Measurements from ENCODE around the gene SUN5.
"Not testable (repeated sequence)": the region's sequence is repeated elsewhere in the genome, so short reads cannot be mapped to it uniquely, and the experiment has no call there.

The SUN5 gene

GRCh38 chr20:32975698-32976674 is 28.2 kb downstream of the SUN5 start:
- DNase-seq: no peak

GRCh38 chr20:32975121-32975520 is 29.1 kb downstream of the SUN5 start:
- DNase-seq: not testable (repeated sequence)

- not testable (repeated sequence) for DNase-seq
Measured at GRCh38 chr20:32974204-32975064, 29.8 kb downstream of the SUN5 start.

- DNase-seq: no peak
Measured at GRCh38 chr20:32973077-32973717, 31.0 kb downstream of the SUN5 start.

GRCh38 chr20:32972181-32973076 is 31.8 kb downstream of the SUN5 start:
- peak; percentile 90 to 93 for DNase-seq

- DNase-seq: peak in 1 of 2 donors; percentile 44
Measured at GRCh38 chr20:32971703-32972161, 32.5 kb downstream of the SUN5 start.

GRCh38 chr20:32970973-32971300 is 33.3 kb downstream of the SUN5 start:
- DNase-seq: no peak

- DNase-seq: no peak
Measured at GRCh38 chr20:32970115-32970972, 33.9 kb downstream of the SUN5 start.

GRCh38 chr20:32969356-32970114 is 34.7 kb downstream of the SUN5 start:
- no peak for DNase-seq

GRCh38 chr20:32968478-32969241 is 35.6 kb downstream of the SUN5 start:
- DNase-seq: no peak

- peak; percentile 47 to 69 for DNase-seq
Measured at GRCh38 chr20:32967961-32968457, 36.2 kb downstream of the SUN5 start.

- DNase-seq: peak; percentile 46 to 71
Measured at GRCh38 chr20:32966881-32967781, 37.1 kb downstream of the SUN5 start.

GRCh38 chr20:32966382-32966781 is 37.9 kb downstream of the SUN5 start:
- no peak for DNase-seq

GRCh38 chr20:32965581-32966373 is 38.5 kb downstream of the SUN5 start:
- DNase-seq: peak; percentile 21 to 49

GRCh38 chr20:32965115-32965514 is 39.1 kb downstream of the SUN5 start:
- no peak for DNase-seq

GRCh38 chr20:32964575-32964974 is 39.7 kb downstream of the SUN5 start:
- DNase-seq: no peak

- no peak for DNase-seq
Measured at GRCh38 chr20:32963176-32963575, 41.1 kb downstream of the SUN5 start.
